Neural cell (in vitro differentiated cells): ENCODE results near the gene MRPS24. TPM values are rescaled to one million over a fixed set of nuclear protein-coding genes. Genes with fewer than 3 reads are reported as not detected.

Experiments
- H2AFZ ChIP-seq: fragments of 200-600, 300-800 bp; sonication (generic), shearing (Covaris generic); 2 replicates; pipeline ENCODE4 v1.6.0; 2014; ENCODE audit warnings: low read depth, mild to moderate bottlenecking, antibody characterized with exemption, low read length, moderate library complexity
- H3F3A ChIP-seq: fragments of 200-600 bp; shearing (Covaris generic); 2 replicates; pipeline ENCODE4 v1.6.1; 2016; ENCODE audit warnings: mild to moderate bottlenecking, moderate library complexity, mixed read lengths, antibody characterized with exemption, low read length; ENCODE audit not compliant: insufficient read depth, poor library complexity, severe bottlenecking
- H3K27ac ChIP-seq: fragments of 200-600, 300-800 bp; sonication (generic), shearing (Covaris generic); 2 replicates; pipeline ENCODE4 v1.5.1; 2014; ENCODE audit warnings: mild to moderate bottlenecking, low read length, moderate library complexity
- H3K27me3 ChIP-seq: fragments of 300-800, 200-600 bp; sonication (generic), shearing (Covaris generic); 2 replicates; pipeline ENCODE4 v1.6.0; 2014; ENCODE audit warnings: mild to moderate bottlenecking, low read depth, low read length, moderate library complexity; ENCODE audit not compliant: insufficient read depth
- H3K36me3 ChIP-seq: fragments of 300-800, 200-600 bp; sonication (generic), shearing (Covaris generic); 2 replicates; pipeline ENCODE4 v1.5.1; 2014; ENCODE audit warnings: mild to moderate bottlenecking, antibody characterized with exemption, low read length, moderate library complexity; ENCODE audit not compliant: insufficient read depth
- H3K4me2 ChIP-seq: fragments of 300-800, 200-600 bp; sonication (generic), shearing (Covaris generic); 2 replicates; pipeline ENCODE4 v1.6.0; 2014; ENCODE audit warnings: mild to moderate bottlenecking, low read length
- H3K4me3 ChIP-seq: fragments of 300-800, 200-600 bp; sonication (generic), shearing (Covaris generic); 2 replicates; pipeline ENCODE4 v1.5.1; 2014; ENCODE audit warnings: mild to moderate bottlenecking, low read length, moderate library complexity
- H3K79me2 ChIP-seq: fragments of 200-600 bp; shearing (Covaris generic); replicated peaks from 2 replicates; pipeline ENCODE4 v1.6.0; 2014; ENCODE audit warnings: mild to moderate bottlenecking, low read length, moderate library complexity; ENCODE audit not compliant: insufficient read depth
- H3K9ac ChIP-seq: fragments of 300-800, 200-600 bp; sonication (generic), shearing (Covaris generic); 2 replicates; pipeline ENCODE4 v1.6.1; 2016; ENCODE audit warnings: mild to moderate bottlenecking, low read length, mixed read lengths
- H3K9me2 ChIP-seq: fragments of 200-600 bp; shearing (Covaris generic); 2 replicates; pipeline ENCODE4 v1.6.1; 2016; ENCODE audit warnings: mild to moderate bottlenecking, low read length, mixed read lengths; ENCODE audit not compliant: insufficient read depth
- H3K9me3 ChIP-seq: fragments of 200-600, 300-800 bp; sonication (generic), shearing (Covaris generic); 2 replicates; pipeline ENCODE4 v1.6.1; 2016; ENCODE audit warnings: mild to moderate bottlenecking, mixed run types, low read length, moderate library complexity, mixed read lengths
- H4K20me1 ChIP-seq: fragments of 200-600 bp; shearing (Covaris generic); 2 replicates; pipeline ENCODE4 v1.6.1; 2016; ENCODE audit warnings: mild to moderate bottlenecking, mixed run types; ENCODE audit not compliant: insufficient read depth
- CTCF ChIP-seq: fragments of 450-650 bp; IDR thresholded peaks from 2 replicates; pipeline ENCODE4 v1.5.1; 2014; ENCODE audit warnings: antibody characterized with exemption, mild to moderate bottlenecking, moderate library complexity; ENCODE audit not compliant: poor library complexity, severe bottlenecking
- EP300 ChIP-seq: fragments of 450-650 bp; conservative IDR thresholded peaks from 2 replicates; pipeline ENCODE4 v1.6.1; 2014; ENCODE audit warnings: antibody characterized with exemption, mild to moderate bottlenecking, moderate library complexity; ENCODE audit not compliant: poor library complexity, severe bottlenecking
- EZH2 ChIP-seq: fragments of 200-600, 300-800 bp; shearing (Covaris generic), sonication (generic); IDR thresholded peaks from 2 replicates; pipeline ENCODE4 v1.6.1; 2014; ENCODE audit warnings: antibody characterized with exemption, low read length, borderline replicate concordance, mild to moderate bottlenecking; ENCODE audit not compliant: insufficient read depth, poor library complexity, severe bottlenecking
- MXI1 ChIP-seq: fragments of 450-650 bp; conservative IDR thresholded peaks from 2 replicates; pipeline ENCODE4 v1.6.1; 2014; ENCODE audit warnings: antibody characterized with exemption, mild to moderate bottlenecking; ENCODE audit not compliant: poor library complexity, severe bottlenecking
- POLR2AphosphoS5 ChIP-seq: IDR thresholded peaks from 2 replicates; pipeline ENCODE4 v1.6.1; 2012
- RAD21 ChIP-seq: fragments of 450-650 bp; conservative IDR thresholded peaks from 2 replicates; pipeline ENCODE4 v1.6.1; 2014; ENCODE audit warnings: antibody characterized with exemption, mild to moderate bottlenecking, moderate library complexity
- REST ChIP-seq: IDR thresholded peaks from 2 replicates; pipeline ENCODE4 v1.6.1; 2012; ENCODE audit warnings: borderline replicate concordance
- SMC3 ChIP-seq: fragments of 450-650 bp; conservative IDR thresholded peaks from 2 replicates; pipeline ENCODE4 v1.6.1; 2014; ENCODE audit warnings: antibody characterized with exemption, mild to moderate bottlenecking, moderate library complexity; ENCODE audit not compliant: poor library complexity
- TAF1 ChIP-seq: IDR thresholded peaks from 2 replicates; pipeline ENCODE4 v1.6.1; 2012; ENCODE audit warnings: low read depth
- polyA plus RNA-seq: library from polyadenylated mRNA; depleted of rRNA; stranded (reverse); fragments of >200 nt; gene quantifications from 2 replicates; pipeline ENCODE4 v1.2.3, GENCODE V29; 2014

The MRPS24 gene
- polyA plus RNA-seq, 1 donor from 2014 or later: 132 TPM

- TF ChIP-seq TAF1: no peak
- no peak for TF ChIP-seq POLR2AphosphoS5
- TF ChIP-seq EP300: no peak
- no peak for TF ChIP-seq SMC3
- TF ChIP-seq RAD21: no peak
- TF ChIP-seq MXI1: no peak
- no peak for TF ChIP-seq EZH2
- no peak for TF ChIP-seq CTCF
- no peak for TF ChIP-seq REST
- Histone ChIP-seq H3K9me2 (no peaks in the 10 kb centered on the region), H3F3A (no peaks in the 10 kb centered on the region), H2AFZ (no peak overlapping the region), H3K9ac (no peak overlapping the region), H3K79me2 (peaks cover 9% of the 10 kb centered on the region), H3K4me3 (no peak overlapping the region), H3K9me3 (no peaks in the 10 kb centered on the region), H3K36me3 (no peaks in the 10 kb centered on the region), H3K27ac (no peak overlapping the region), H3K27me3 (no peaks in the 10 kb centered on the region), H4K20me1 (no peaks in the 10 kb centered on the region), H3K4me2 (no peak overlapping the region)
These were observed 26.6 kb upstream of the MRPS24 start for GRCh38 chr7:43895847-43896415.

- Histone ChIP-seq H3K9me2 (no peaks in the 10 kb centered on the region), H3K4me2 (no peak overlapping the region), H3K4me3 (no peak overlapping the region), H3F3A (no peaks in the 10 kb centered on the region), H3K79me2 (peaks cover 11% of the 10 kb centered on the region), H3K9me3 (no peaks in the 10 kb centered on the region), H2AFZ (no peak overlapping the region), H3K27me3 (no peaks in the 10 kb centered on the region), H3K9ac (no peak overlapping the region), H4K20me1 (no peaks in the 10 kb centered on the region), H3K27ac (no peak overlapping the region), H3K36me3 (no peaks in the 10 kb centered on the region)
- TF ChIP-seq SMC3: no peak
- TF ChIP-seq RAD21: no peak
- no peak for TF ChIP-seq CTCF
- no peak for TF ChIP-seq REST
- no peak for TF ChIP-seq EP300
- no peak for TF ChIP-seq EZH2
- TF ChIP-seq MXI1: no peak
- no peak for TF ChIP-seq TAF1
- no peak for TF ChIP-seq POLR2AphosphoS5
These were observed 22.0 kb upstream of the MRPS24 start for GRCh38 chr7:43891069-43891955.
